Muscle of arm (tissue), 12 donors: ENCODE results near the gene COL19A1. TPM values are rescaled to one million over a fixed set of nuclear protein-coding genes. Genes with fewer than 3 reads are reported as not detected.

Source experiments
- DNase-seq: peaks from one replicate; pipeline ENCODE4 v3.0.0-alpha.2; 2013
- polyA plus RNA-seq, 12 donors: library from polyadenylated mRNA; unstranded; fragments of 120-200 nt; gene quantifications; one replicate each; pipeline ENCODE4 v1.2.1, GENCODE V29; 2013; ENCODE audit not compliant: insufficient read length in 12 of 12

The COL19A1 gene
- polyA plus RNA-seq, 12 donors = 3.0 to 66.7 (median 4.8) TPM

DNA sequence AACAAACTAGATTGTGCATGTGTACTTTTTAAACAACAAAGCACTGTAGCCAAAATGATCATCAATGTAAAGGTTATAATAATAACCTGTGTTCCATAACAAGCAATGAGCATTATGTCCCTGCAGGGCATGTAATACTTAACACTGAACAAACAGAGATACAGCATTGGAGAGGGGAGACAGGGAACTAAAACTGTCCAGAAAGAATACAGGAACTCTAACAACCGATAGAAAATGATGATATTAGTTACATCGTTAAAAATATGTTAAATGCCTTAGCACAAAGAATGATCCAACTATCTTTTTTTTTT lies 356.0 kb downstream of the COL19A1 start:
- no peak for DNase-seq

DNA sequence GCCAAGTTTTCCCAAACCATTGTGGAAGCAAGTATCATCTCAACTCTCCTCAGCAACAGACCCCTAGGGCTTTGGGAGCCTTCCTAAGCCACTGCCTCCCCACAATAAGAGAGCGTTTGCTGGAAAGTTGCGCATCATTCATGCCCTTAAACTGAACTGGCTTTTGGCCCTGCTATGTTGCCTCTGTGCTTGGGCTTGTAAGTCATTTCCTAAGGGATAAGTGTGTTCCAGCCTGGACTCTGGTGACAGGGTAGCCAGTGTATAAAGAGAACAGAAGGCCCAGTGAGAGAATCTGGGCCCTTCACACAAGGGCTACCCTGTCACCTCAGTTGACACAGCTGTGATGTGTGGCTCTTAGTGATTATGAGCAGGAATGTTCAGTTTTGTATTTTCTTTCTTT lies 358.7 kb downstream of the COL19A1 start:
- no peak for DNase-seq

DNA sequence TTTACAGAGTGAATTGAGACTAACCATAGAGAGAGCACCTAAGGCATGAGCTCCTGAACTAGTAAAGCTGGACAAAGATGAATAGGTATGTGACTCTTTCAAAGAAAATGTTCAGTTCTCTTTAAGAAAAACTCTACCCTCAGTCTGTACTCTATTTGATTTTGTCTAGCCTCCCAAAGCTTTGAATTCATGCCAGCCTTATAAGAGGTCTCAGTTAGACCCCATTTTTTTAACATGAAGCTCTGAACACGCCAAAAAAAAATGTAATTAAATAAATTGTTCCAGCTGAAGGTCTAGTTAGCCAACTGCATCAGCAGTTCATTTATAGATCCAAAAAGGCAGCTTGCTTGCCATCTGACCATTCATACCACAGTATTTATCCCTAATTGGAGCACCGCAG lies 365.0 kb downstream of the COL19A1 start:
- no peak for DNase-seq

DNA sequence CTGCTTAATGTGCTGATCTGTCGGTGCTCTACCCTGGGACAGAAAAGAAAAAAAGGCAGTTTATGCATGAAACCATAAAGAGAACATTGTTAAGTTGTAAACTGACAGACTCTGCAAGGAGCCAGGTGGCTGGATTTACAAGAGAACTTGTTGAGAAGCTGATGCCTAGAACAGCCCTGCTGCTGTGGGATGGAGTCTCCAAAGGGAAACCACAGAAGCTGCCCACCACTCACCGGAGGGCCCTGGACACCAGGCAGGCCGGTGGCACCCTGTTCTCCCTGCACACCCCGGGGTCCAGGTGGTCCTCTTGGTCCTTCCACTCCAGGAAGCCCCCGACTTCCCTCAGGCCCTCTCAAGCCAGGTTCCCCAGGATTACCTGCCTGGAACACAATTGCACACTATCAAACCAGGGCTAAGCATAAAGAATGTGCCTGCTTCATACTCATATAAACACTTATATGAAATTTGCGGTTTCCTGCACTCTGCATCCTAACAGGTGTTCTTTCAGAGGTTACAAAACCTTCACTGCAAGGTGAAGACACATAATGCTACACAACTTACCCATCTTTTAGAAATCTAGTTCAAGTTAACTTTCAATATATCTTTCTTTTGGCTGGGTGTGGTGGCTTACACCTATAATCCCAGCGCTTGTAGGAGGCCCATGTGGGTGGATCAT lies 368.3 kb downstream of the COL19A1 start:
- DNase-seq = no peak

DNA sequence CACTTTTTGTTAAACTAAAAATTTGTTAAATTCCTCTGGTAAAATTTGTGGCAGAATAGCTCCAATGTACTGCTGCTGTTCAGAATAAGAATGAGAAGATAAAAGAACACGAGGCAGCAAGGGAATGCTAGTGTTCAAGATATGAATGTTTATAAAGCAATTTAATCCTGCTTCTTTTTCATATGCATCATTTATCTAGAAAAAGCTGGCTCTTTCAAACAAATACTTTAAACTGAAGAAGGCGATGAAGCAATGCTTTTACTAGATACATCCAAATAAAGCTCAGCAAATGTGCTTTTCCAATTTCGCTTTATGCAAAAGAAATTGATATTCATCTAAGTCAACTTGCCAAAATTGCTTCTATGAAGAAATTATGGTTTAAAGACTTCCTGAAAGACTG lies 370.0 kb downstream of the COL19A1 start:
- DNase-seq = no peak

DNA sequence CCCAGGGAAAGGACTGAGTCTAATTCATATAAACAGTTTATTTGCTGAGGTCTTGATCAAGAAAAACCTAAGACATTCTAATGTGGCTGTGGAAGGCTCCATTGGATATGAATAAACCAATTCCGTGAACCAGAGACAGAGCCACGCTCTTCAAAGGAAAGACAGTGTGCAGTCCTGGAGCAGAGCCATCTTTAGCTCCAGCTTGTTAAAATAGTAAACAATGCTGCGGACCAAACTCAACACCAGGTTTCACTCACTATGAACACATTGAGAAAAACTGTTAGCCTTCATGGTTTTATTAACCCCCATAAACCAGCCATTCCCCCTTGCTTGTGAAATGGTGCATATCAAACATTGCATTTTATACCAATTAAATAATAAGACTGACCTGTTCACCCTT lies 374.7 kb downstream of the COL19A1 start:
- no peak for DNase-seq

DNA sequence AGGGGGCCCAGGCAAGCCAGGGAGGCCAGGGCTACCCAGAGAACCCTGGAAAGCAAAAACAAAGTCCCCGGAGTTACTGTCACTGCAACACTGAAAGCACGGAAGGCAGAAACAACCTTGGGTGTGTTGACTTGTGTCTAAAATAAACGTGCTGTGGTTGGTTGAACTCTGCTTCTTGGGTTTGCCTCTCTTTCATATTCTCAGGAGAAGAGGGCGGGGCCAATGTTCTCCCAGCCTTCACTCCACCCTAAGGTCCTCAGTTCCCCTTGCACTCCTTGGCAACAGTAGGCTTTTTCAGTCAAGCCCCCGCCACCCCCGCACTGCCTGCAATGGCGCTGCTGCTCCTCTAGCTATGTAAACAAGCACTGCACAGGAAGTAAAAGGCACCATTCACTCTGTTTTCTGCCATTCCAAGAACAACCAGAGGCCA lies 375.6 kb downstream of the COL19A1 start:
- no peak for DNase-seq

DNA sequence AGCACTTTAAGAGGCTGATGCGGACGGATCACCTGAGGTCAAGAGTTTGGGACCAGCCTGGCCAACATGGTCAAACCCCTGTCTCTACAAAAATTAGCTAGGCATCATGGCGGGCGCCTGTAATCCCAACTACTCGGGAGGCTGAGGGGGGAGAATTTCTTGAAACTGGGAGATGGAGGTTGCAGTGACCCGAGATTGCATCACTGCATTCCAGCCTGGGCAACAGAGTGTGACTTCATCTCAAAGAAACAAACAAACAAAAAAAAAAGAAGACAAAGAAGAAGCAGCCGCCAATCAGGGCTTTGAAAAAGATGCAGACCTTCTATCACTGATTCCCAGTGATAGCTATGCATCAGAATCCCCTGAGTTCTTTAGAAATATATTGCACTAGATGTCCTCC lies 379.8 kb downstream of the COL19A1 start:
- DNase-seq = no peak

DNA sequence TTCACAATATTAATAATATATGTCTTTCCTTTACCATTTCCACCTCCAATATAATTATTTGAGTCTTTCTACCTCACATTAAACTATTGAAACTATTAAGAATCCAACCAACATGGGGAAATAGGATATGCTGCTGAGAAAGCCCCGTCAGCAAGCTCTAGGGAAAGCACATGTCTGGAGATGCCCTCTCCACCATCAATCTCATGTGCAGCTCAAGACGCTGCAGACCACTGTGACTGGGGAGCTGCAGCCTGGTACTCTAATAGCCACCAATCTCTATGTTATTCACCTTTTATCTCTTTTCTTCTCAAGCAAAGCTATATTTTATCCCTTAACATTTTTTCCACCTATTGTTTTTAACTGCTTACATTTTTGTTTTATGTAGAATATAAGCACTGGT lies 386.2 kb downstream of the COL19A1 start:
- DNase-seq = no peak

DNA sequence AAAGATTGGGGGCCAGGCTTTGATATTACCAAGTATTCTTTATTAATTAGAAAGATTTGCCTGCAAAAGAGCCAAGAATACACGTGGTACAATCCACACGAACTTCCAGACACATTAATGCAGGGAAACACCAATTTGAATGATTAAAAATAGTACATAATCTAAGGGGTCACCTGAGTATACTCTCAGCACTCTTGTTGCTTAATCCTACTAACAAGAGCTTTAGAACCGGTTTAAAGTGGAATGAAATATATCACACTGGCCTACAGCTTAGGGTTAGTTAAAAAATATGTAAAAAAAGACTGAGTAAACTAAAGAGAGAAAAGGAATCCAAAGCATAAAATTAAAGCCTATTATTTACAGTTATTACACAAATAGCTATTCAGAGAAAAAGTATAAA lies 387.6 kb downstream of the COL19A1 start:
- no peak for DNase-seq

DNA sequence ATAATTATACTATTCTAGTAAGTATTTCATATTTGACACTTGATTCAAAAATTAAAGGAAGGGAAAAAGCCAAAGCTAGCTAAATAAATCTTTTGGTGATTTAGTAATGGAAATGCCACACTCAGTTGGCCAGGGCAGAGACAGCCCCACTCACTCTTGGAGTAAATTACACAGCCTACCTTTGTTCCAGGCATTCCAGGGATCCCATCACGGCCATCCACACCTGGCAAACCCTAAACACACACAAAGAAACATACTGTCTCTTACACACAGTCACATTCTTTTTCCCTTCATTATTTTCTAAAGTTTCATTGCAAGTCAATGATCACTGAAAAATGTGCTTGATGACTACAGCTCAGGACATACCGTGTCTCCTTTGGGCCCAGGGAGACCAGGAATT lies 388.4 kb downstream of the COL19A1 start:
- no peak for DNase-seq

DNA sequence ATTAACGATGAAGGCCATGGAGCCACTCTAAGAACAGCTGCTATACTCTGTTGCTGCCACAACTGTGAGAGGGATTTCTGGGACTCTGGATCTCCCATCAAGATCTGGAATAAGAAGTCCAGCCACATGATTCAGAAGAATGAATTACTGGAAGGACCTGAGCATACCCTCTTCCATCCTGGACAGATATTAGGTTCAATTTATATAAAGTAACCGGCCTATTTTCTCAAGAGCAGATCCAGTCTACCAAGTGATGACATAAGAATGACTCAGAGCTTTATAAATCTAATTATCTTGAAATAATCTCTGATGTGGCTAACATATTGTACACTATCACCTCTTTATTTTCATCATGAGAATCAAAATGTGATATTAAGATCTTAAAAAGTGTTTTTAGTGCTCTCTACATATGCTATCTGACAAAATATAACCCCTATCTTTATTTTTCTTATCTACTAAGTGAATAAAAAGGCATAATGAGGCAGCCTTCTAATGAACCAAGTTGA lies 391.5 kb downstream of the COL19A1 start:
- DNase-seq = no peak

DNA sequence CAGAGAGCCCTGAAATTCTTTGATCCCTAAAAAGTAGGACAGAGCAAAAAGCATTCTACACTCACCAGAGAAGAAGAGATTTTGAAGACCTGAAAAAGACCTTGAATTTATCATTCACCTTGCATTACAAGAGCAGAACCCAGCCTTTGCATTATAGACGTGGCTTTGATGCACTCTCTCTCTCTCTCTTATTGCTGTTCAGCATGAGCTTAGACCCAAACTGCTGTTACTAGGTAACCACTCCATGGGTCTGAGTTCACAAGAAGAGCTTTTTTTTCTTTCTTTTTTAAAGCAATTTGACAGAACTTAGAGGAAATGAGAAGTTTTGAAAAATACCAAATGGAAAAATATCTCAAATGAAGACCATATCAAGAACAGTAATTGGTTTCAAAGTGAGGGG lies 392.1 kb downstream of the COL19A1 start:
- DNase-seq = no peak

Other genes with a start within 250 kb of the COL19A1 start
- 10 to 100 TPM in 11 of 12 donors, not detected in 1; 33.5 to 46.1 (median 40.6) TPM for gene LMBRD1, start 69.5 kb upstream of the COL19A1 start, polyA plus RNA-seq